Neural progenitor cell (in vitro differentiated cells): ENCODE results near the gene KLHL11.

Experiments used
- EZH2 ChIP-seq: fragments of 200-600 bp; sonication (generic); IDR thresholded peaks from 2 replicates; pipeline ENCODE4 v1.6.1; 2017; ENCODE audit warnings: antibody characterized with exemption, mild to moderate bottlenecking, moderate library complexity
- EZH2phosphoT487 ChIP-seq: fragments of 200-600 bp; sonication (generic); IDR thresholded peaks from 2 replicates; pipeline ENCODE4 v1.6.1; 2017; ENCODE audit warnings: antibody characterized with exemption
- TF ChIP-seq, protein P1 (sequence below): fragments of 200-600 bp; sonication (generic); IDR thresholded peaks from 2 replicates; pipeline ENCODE4 v1.5.1; 2017; ENCODE audit warnings: antibody characterized with exemption, mild to moderate bottlenecking

DNA sequence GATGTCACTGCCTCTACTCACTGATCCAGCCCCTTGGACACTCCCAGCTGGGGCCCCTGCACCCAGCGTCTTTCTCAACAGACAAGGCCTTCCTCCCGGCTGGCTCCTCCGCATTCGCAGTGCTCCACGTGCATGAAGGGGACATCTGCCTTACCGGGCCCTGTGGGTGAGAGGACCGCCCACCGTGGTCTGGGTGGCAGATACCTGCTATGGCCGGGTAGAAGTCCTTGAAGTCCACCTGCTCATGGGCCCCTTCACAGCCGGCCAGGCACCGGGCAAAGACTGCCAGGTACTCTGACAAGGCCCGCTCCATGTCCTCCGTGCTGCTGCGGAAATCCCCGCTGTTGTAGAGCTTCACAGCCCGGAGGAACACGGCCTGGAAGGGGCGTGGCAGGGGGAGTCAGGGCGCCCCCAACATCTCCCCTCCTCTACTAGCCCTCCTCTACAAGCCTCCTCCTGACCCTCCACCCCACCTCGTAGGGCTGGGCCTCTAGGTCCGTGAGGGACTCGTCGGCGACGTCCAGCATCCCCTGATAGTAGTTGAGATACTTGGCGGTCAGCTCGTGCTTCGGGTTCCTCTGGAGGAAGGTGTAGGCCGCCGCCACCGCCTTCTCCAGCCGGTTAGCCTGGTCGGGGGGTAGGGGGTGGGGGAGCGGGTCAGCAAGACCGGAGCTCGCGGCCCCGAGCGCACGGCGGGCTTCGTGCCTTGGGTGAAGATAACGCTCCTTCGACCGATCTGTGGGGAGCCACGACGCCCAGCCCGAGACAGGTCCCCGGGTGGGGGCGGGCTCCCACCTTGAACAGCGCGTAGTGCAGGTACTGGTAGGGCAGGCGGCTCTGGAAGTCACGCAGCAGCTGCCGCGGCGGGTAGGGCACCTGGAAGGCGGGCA is 54.3 kb downstream of the KLHL11 start:
- TF ChIP-seq, protein P1, sequence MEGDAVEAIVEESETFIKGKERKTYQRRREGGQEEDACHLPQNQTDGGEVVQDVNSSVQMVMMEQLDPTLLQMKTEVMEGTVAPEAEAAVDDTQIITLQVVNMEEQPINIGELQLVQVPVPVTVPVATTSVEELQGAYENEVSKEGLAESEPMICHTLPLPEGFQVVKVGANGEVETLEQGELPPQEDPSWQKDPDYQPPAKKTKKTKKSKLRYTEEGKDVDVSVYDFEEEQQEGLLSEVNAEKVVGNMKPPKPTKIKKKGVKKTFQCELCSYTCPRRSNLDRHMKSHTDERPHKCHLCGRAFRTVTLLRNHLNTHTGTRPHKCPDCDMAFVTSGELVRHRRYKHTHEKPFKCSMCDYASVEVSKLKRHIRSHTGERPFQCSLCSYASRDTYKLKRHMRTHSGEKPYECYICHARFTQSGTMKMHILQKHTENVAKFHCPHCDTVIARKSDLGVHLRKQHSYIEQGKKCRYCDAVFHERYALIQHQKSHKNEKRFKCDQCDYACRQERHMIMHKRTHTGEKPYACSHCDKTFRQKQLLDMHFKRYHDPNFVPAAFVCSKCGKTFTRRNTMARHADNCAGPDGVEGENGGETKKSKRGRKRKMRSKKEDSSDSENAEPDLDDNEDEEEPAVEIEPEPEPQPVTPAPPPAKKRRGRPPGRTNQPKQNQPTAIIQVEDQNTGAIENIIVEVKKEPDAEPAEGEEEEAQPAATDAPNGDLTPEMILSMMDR: no peak
- TF ChIP-seq EZH2: no peak
- no peak for TF ChIP-seq EZH2phosphoT487
